MM.1S (cell line): ENCODE data around the gene ZNF22.

Experiments used
- EZH2 ChIP-seq: fragments of 300-600 bp; sonication (generic); optimal IDR thresholded peaks from 2 replicates; pipeline ENCODE3; 2017; ENCODE audit warnings: low read depth, mild to moderate bottlenecking, antibody characterized with exemption, low read length, mixed read lengths
- TF ChIP-seq, protein P1 (sequence below): fragments of 300-600 bp; sonication (generic); IDR thresholded peaks from 2 replicates; pipeline ENCODE4 v1.5.1; 2016; ENCODE audit warnings: antibody characterized with exemption, low read length, mixed read lengths

DNA sequence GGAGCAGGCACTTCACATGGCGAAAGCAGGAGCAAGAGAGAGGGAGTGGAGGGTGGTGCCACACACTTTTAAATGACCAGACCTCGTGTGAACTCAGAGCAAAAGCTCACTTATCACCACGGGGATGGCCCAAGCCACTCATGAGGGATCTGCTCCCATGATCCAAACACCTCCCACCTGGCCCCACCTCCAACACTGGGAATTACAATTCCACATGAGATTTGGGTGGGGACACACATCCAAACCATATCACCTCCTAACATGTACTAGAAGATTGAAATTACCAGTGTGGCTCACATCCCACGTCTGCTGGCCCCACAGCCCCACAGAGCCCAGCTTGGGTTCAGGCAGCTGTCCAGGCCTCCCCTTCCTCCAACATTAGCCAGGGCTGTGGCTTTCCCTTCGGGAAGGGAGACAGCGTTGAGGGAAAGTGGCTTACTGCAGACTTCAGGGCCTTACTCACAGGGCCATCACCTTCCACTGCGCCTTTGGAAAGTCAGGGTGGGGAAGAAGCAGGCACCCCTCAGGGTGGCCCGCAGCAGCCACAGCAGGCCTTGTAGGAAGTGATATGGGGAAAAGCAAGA is 29.8 kb upstream of the ZNF22 start:
- TF ChIP-seq, protein P1, sequence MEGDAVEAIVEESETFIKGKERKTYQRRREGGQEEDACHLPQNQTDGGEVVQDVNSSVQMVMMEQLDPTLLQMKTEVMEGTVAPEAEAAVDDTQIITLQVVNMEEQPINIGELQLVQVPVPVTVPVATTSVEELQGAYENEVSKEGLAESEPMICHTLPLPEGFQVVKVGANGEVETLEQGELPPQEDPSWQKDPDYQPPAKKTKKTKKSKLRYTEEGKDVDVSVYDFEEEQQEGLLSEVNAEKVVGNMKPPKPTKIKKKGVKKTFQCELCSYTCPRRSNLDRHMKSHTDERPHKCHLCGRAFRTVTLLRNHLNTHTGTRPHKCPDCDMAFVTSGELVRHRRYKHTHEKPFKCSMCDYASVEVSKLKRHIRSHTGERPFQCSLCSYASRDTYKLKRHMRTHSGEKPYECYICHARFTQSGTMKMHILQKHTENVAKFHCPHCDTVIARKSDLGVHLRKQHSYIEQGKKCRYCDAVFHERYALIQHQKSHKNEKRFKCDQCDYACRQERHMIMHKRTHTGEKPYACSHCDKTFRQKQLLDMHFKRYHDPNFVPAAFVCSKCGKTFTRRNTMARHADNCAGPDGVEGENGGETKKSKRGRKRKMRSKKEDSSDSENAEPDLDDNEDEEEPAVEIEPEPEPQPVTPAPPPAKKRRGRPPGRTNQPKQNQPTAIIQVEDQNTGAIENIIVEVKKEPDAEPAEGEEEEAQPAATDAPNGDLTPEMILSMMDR: no peak
- no peak for TF ChIP-seq EZH2
